Measurements from ENCODE around the gene GRM2. TPM values are rescaled to one million over a fixed set of nuclear protein-coding genes. Genes with fewer than 3 reads are reported as not detected.

GRM2 gene
- total RNA-seq, 2 donors from 2014 or later = 0.32 to 5.5 TPM

DNA sequence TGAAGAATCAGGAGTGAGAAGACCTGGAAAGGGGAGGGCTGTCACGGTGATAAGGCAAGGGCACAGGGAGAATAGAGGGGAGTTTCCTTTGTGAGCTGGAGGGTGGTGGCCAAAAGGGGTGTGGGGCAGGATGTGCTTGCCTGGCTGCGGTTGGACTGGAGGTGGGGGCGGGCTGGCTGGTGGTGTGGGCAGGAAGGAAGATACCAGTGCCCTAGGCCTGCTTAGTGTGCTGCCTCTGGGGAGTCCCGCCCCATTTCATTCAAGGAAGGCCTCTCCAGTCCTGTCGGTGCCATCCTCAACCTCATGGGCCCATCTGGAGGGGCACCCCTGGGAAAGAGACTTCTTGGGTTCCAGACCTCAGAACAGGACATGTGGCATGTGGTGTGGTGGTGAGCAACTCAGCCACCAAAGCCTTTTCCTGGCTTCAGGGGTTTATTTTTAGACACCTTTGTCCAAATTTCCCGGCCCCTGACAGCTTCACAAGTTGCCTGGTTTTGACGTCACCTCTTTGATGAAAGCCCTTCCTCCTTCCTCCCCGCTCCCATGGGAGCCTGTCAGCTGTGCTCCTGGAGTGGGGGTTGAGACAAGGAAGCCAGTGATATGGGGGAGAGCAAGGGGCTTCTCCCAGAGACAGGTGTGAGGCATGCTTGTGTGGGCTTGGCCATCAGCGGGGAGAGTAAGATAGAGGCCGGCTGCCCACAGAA lies 20.2 kb upstream of the GRM2 start:
- intact Hi-C loops (cut with DNase I) = no loop called here
- Histone ChIP-seq H3K9me3 (no peaks in the 10 kb centered on the region), H3K27ac (no peak overlapping the region), H3K27me3 (replicated peaks; ENCODE audit: insufficient read depth) (no peaks in the 10 kb centered on the region), H3K4me1 (replicated peaks) (peaks cover 3% of the 10 kb centered on the region), H3K36me3 (peaks cover 0 to 6% of the 10 kb centered on the region in 2 donors), H3K4me3 (no peak overlapping the region)
- TF ChIP-seq POLR2AphosphoS5 (IDR thresholded peaks at IDR 0.05) (no peak), CTCF (IDR thresholded peaks at IDR 0.05) (no peak), POLR2A (IDR thresholded peaks at IDR 0.05) (no peak)
- WGBS = 65% methylated on average over 10 of the region's 10 CpGs
- no peak for DNase-seq (ENCODE audit: low spot score)

GRCh38 chr3:51687431-51688205 lies 19.2 kb upstream of the GRM2 start:
- TF ChIP-seq CTCF (IDR thresholded peaks at IDR 0.05) (no peak), POLR2A (IDR thresholded peaks at IDR 0.05) (no peak), POLR2AphosphoS5 (IDR thresholded peaks at IDR 0.05) (no peak)

GRCh38 chr3:51688206-51688600 lies 18.7 kb upstream of the GRM2 start:
- Histone ChIP-seq H3K27ac (no peak overlapping the region), H3K4me1 (replicated peaks) (no peaks in the 10 kb centered on the region), H3K4me3 (no peak overlapping the region), H3K27me3 (replicated peaks; ENCODE audit: insufficient read depth) (no peaks in the 10 kb centered on the region), H3K36me3 (peaks cover 0 to 6% of the 10 kb centered on the region in 2 donors), H3K9me3 (no peaks in the 10 kb centered on the region)
- TF ChIP-seq POLR2AphosphoS5 (IDR thresholded peaks at IDR 0.05) (no peak), POLR2A (IDR thresholded peaks at IDR 0.05) (no peak), CTCF (IDR thresholded peaks at IDR 0.05) (no peak)
- 87% methylated on average over 3 of the region's 3 CpGs for WGBS
- intact Hi-C loops (cut with DNase I) = no loop called here
- DNase-seq (ENCODE audit: low spot score) = no peak

More at GRCh38 chr3:51687431-51688205, 19.2 kb upstream of the GRM2 start:
- Histone ChIP-seq H3K4me3 (no peak overlapping the region), H3K9me3 (no peaks in the 10 kb centered on the region), H3K27ac (no peak overlapping the region), H3K36me3 (peaks cover 0 to 6% of the 10 kb centered on the region in 2 donors), H3K4me1 (replicated peaks) (no peaks in the 10 kb centered on the region), H3K27me3 (replicated peaks; ENCODE audit: insufficient read depth) (no peaks in the 10 kb centered on the region)
- no peak for DNase-seq (ENCODE audit: low spot score)
- 85% methylated on average over 14 of the region's 14 CpGs for WGBS
- intact Hi-C loops (cut with DNase I) = no loop called here

GRCh38 chr3:51691021-51691420 lies 15.8 kb upstream of the GRM2 start:
- no peaks in the 10 kb centered on the region for H3K36me3 ChIP-seq
- no peaks in the 10 kb centered on the region for H3K4me1 ChIP-seq (replicated peaks)
- no peak overlapping the region for H3K27ac ChIP-seq
- WGBS = 71% methylated on average over 5 of the region's 5 CpGs
- DNase-seq (ENCODE audit: low spot score) = no peak
- H3K9me3 ChIP-seq = no peaks in the 10 kb centered on the region
- intact Hi-C loops (cut with DNase I) = no loop called here
- H3K4me3 ChIP-seq = no peak overlapping the region
- no peaks in the 10 kb centered on the region for H3K27me3 ChIP-seq (replicated peaks; ENCODE audit: insufficient read depth)
- TF ChIP-seq POLR2A (IDR thresholded peaks at IDR 0.05) (no peak), CTCF (IDR thresholded peaks at IDR 0.05) (no peak), POLR2AphosphoS5 (IDR thresholded peaks at IDR 0.05) (no peak)

Measured in prostate gland (tissue), 2 donors.